ENCODE results near the gene HSPA9. TPM values are rescaled to one million over a fixed set of nuclear protein-coding genes. Genes with fewer than 3 reads are reported as not detected.

The HSPA9 gene
- total and polyA plus RNA-seq, 2 donors (not counting 1 experiment from before 2014, with no cell fraction given) = 66.5 to 139 TPM

DNA sequence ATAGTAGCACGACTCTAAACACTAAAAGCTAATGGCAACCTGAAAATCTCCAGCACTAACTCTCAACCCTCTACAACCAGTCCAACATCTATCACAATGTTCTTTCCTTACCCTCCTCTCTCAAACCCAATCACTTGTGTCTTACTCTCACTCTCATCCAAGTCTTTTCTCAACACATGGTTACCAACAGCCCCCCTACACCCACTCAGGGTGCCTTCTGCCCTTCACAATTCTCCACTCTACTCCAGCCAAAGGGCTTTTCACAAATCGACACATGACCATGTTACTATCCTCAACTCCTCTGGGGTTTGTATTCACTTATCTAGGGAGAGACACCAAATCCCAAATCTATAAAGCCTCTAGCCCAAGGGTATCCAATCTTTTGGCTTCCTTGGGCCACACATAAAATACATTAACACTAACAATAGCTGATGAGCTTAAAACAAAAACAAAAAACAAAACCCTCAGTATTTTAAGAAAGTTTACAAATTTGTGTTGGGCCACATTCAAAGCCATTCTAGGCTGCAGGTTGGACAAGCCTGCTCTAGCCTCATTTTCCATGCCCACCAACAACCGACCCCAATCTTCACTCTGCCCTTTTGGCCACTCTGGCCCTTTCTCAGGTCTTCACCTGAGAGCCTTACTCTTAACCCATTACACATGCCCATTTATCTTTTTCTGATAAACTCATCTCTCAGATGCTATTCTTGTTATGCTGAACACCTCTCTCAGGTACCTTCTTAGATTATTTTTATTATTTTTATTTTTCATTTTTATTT lies 11.7 kb downstream of the HSPA9 start:
- ChIA-PET CTCF (no interaction called here), POLR2A (no interaction called here)
- Histone ChIP-seq H3K9me3 (ENCODE audit: control extremely low read depth in 1 of 3, control insufficient read depth in 2 of 3, insufficient read depth in 1 of 3, low read length in 2 of 3) (no peaks in the 10 kb centered on the region), H3K36me3 (replicated peaks in 1 of 2; ENCODE audit: control extremely low read depth in 1 of 2, control insufficient read depth in 1 of 2, extremely low read depth in 1 of 2, insufficient read depth in 2 of 2, low read length in 1 of 2) (peaks cover 20 to 91% of the 10 kb centered on the region in 2 experiments), H3K9ac (ENCODE audit: low read length) (no peak overlapping the region), H3K4me2 (replicated peaks; ENCODE audit: low read depth, low read length, poor library complexity, severe bottlenecking) (no peak overlapping the region), H4K20me1 (ENCODE audit: control insufficient read depth, insufficient read depth, low read length, poor library complexity, severe bottlenecking) (peaks cover 24% of the 10 kb centered on the region), H3K27me3 (replicated peaks in 1 of 4; ENCODE audit: control extremely low read depth in 1 of 4, control insufficient read depth in 3 of 4, insufficient read depth in 4 of 4, low read length in 3 of 4) (no peaks in the 10 kb centered on the region), H3K27ac (ENCODE audit: low read length in 2 of 2) (no peak overlapping the region), H3K4me3 (ENCODE audit: control extremely low read depth in 1 of 5, extremely low read depth in 1 of 5, insufficient read depth in 1 of 5, low read depth in 2 of 5, low read length in 4 of 5) (no peak overlapping the region), H3K79me2 (ENCODE audit: control insufficient read depth, insufficient read depth, low read length) (peaks cover 39% of the 10 kb centered on the region), H2AFZ (ENCODE audit: insufficient read depth, low read depth, low read length, poor library complexity, severe bottlenecking) (no peak overlapping the region), H3K4me1 (ENCODE audit: control insufficient read depth in 2 of 2, insufficient read depth in 2 of 2, low read length in 2 of 2) (no peaks in the 10 kb centered on the region)
- TF ChIP-seq EZH2 (IDR thresholded peaks at IDR 0.05; ENCODE audit: borderline replicate concordance, insufficient read depth, low read depth, low read length, poor library complexity, severe bottlenecking) = no peak
- TF ChIP-seq, protein P1, sequence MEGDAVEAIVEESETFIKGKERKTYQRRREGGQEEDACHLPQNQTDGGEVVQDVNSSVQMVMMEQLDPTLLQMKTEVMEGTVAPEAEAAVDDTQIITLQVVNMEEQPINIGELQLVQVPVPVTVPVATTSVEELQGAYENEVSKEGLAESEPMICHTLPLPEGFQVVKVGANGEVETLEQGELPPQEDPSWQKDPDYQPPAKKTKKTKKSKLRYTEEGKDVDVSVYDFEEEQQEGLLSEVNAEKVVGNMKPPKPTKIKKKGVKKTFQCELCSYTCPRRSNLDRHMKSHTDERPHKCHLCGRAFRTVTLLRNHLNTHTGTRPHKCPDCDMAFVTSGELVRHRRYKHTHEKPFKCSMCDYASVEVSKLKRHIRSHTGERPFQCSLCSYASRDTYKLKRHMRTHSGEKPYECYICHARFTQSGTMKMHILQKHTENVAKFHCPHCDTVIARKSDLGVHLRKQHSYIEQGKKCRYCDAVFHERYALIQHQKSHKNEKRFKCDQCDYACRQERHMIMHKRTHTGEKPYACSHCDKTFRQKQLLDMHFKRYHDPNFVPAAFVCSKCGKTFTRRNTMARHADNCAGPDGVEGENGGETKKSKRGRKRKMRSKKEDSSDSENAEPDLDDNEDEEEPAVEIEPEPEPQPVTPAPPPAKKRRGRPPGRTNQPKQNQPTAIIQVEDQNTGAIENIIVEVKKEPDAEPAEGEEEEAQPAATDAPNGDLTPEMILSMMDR (IDR thresholded peaks at IDR 0.05) = no peak
- ATAC-seq (ENCODE audit: low read depth) (no peak), DNase-seq (no peak)
- H3K27ac Mint-ChIP-seq = no peak overlapping the region
- peaks cover 5% of the 10 kb centered on the region for H3K4me1 Mint-ChIP-seq
- H3K4me3 Mint-ChIP-seq = no peak overlapping the region
- intact Hi-C loops (cut with micrococcal nuclease) = no loop called here
- H3K9me3 Mint-ChIP-seq (ENCODE audit: insufficient read depth) = no peaks in the 10 kb centered on the region
- 96% methylated on average over 3 of the region's 3 CpGs for WGBS (ENCODE audit: insufficient coverage)
- H3K27me3 Mint-ChIP-seq = no peaks in the 10 kb centered on the region

DNA sequence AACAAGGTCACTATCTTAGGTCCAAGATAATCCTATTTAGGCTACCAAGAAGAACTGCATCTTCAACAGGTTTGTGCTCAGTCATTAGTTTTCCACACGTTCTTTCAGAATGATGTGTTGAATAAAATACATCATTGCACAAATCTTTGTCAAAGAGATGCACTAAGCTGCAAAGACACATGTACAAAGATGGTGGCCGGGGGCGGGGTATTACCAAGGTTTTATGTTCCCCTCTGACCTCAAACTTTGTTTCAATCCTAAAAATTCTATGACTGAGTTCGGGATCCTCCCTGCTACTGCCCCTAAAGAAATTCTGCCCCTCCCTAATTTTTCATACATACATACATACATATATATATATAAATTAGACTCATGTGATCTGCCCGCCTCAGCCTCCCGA lies 14.2 kb downstream of the HSPA9 start:
- H3K4me2 ChIP-seq (replicated peaks; ENCODE audit: low read depth, low read length, poor library complexity, severe bottlenecking) = no peak overlapping the region
- POLR2A ChIA-PET = no interaction called here
- Mint-ChIP-seq H3K4me3 (no peak overlapping the region), H3K4me1 (peaks cover 5% of the 10 kb centered on the region), H3K27me3 (no peaks in the 10 kb centered on the region), H3K9me3 (ENCODE audit: insufficient read depth) (no peaks in the 10 kb centered on the region), H3K27ac (no peak overlapping the region)
- ATAC-seq (ENCODE audit: low read depth) (no peak), DNase-seq (no peak)
- H3K27me3 ChIP-seq (replicated peaks in 1 of 4; ENCODE audit: control extremely low read depth in 1 of 4, control insufficient read depth in 3 of 4, insufficient read depth in 4 of 4, low read length in 3 of 4) = no peaks in the 10 kb centered on the region
- no peaks in the 10 kb centered on the region for H3K4me1 ChIP-seq (ENCODE audit: control insufficient read depth in 2 of 2, insufficient read depth in 2 of 2, low read length in 2 of 2)
- no CpG with 5 or more reads among the region's 6 CpGs for WGBS (ENCODE audit: insufficient coverage)
- no peak overlapping the region for H3K4me3 ChIP-seq (ENCODE audit: control extremely low read depth in 1 of 5, extremely low read depth in 1 of 5, insufficient read depth in 1 of 5, low read depth in 2 of 5, low read length in 4 of 5)
- no peak for TF ChIP-seq EZH2 (IDR thresholded peaks at IDR 0.05; ENCODE audit: borderline replicate concordance, insufficient read depth, low read depth, low read length, poor library complexity, severe bottlenecking)
- TF ChIP-seq, protein P1 (IDR thresholded peaks at IDR 0.05) = no peak
- H2AFZ ChIP-seq (ENCODE audit: insufficient read depth, low read depth, low read length, poor library complexity, severe bottlenecking) = no peak overlapping the region
- peaks cover 24% of the 10 kb centered on the region for H4K20me1 ChIP-seq (ENCODE audit: control insufficient read depth, insufficient read depth, low read length, poor library complexity, severe bottlenecking)
- peaks cover 18% of the 10 kb centered on the region for H3K79me2 ChIP-seq (ENCODE audit: control insufficient read depth, insufficient read depth, low read length)
- intact Hi-C loops (cut with micrococcal nuclease) = no loop called here
- H3K9me3 ChIP-seq (ENCODE audit: control extremely low read depth in 1 of 3, control insufficient read depth in 2 of 3, insufficient read depth in 1 of 3, low read length in 2 of 3) = no peaks in the 10 kb centered on the region
- H3K36me3 ChIP-seq (replicated peaks in 1 of 2; ENCODE audit: control extremely low read depth in 1 of 2, control insufficient read depth in 1 of 2, extremely low read depth in 1 of 2, insufficient read depth in 2 of 2, low read length in 1 of 2) = peaks cover 34 to 91% of the 10 kb centered on the region in 2 experiments
- no peak overlapping the region for H3K27ac ChIP-seq (ENCODE audit: low read length in 2 of 2)
- CTCF ChIA-PET = no interaction called here
- no peak overlapping the region for H3K9ac ChIP-seq (ENCODE audit: low read length)
